Superior temporal gyrus (tissue), 1 donor: ENCODE measurements around the gene CSNK1A1.
A peak's percentile ranks its signal among the peaks of the same experiment; 100 is the strongest.
"Not testable (repeated sequence)": the region's sequence is repeated elsewhere in the genome, so short reads cannot be mapped to it uniquely, and the experiment has no call there.

ENCODE experiments used
- DNase-seq: peaks from one replicate; pipeline ENCODE4 v3.0.0-alpha.2; 2016; ENCODE audit errors: extremely low spot score

CSNK1A1 gene

DNA sequence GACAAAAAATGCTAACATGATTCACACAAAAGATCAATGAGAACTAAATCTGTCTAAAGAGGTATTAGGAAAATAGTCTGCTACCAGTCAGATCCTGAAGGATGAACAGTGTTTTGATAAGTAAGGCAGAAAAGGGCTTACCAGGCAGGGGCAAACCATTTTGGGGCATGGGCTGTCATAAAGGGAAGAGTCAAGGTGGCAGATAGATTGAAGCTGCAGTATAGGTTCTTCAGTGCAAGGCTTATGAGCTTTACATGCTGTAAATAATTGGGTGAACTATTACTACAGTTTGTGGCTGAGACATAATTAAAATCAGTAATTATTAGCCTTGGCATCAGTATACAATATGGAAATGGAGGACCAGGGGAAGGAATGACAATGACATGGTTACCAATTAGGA, 21.8 kb downstream of the CSNK1A1 start:
- no peak for DNase-seq

DNA sequence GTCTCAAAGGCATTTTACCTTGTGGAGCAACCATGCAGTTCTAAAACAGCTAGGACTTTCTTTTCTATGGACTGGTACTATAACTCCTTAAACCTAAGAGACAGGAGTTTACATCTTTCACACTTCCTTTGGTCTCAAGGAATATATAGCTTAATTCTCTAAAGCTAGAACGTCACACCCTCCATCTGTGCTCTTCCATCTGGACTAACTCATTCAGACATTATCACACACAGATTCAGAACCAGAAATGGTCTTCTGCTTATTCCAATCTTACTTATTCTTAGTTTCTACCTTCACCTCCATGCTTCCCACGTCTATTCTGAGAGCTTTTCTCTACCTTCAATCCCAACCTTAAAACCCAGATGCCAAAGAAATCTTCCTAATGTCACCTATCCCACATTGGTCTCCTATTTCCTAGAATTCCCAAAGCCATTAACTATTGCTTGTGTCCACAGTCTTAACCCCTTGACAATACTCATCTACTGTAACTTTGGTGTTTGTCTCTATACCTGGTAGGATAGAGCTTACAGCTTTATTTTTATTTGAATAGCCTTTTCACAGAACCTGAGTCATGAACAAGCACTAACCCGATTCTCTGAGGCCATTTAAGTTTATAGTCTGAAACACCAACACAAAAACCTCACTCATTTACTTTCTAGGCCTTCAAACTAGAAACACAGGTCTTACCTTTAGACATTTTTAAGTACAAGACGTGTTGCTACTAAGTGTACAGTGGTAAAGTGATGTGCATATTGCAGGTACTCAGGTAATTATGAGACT, 22.8 kb downstream of the CSNK1A1 start:
- DNase-seq: no peak

DNA sequence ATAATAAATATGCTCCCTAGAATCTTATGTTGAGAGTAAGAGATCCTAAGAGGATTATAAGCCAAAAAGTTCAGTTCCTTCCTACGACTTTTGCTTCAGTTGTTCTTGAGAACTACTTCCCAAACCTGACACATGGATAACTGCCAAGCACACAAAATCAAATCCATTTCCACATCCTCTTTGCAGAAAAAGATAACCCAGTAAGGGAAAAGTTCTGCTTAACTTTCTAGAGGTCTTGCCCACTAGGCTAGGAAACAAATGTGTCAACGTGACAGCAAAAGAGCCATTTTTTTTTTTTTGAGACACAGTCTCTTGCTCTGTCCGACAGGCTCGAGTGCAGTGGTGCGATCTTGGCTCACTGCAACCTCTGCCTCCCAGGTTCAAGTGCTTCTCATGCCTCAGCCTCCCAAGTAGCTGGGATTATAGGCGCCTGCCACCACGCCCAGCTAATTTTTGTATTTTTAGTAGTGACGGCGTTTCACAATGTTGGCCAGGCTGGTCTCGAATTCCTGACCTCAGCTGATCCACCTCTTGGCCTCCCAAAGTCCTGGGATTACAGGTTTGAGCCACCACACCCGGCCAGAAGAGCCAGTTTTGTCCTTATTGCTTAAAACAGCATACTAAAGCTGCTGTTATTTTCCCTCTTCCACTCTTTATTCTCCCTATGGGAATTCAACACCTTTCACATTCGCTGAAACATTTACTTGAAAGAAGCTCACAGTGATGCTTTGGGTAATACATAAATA, 24.2 kb downstream of the CSNK1A1 start:
- DNase-seq: no peak

DNA sequence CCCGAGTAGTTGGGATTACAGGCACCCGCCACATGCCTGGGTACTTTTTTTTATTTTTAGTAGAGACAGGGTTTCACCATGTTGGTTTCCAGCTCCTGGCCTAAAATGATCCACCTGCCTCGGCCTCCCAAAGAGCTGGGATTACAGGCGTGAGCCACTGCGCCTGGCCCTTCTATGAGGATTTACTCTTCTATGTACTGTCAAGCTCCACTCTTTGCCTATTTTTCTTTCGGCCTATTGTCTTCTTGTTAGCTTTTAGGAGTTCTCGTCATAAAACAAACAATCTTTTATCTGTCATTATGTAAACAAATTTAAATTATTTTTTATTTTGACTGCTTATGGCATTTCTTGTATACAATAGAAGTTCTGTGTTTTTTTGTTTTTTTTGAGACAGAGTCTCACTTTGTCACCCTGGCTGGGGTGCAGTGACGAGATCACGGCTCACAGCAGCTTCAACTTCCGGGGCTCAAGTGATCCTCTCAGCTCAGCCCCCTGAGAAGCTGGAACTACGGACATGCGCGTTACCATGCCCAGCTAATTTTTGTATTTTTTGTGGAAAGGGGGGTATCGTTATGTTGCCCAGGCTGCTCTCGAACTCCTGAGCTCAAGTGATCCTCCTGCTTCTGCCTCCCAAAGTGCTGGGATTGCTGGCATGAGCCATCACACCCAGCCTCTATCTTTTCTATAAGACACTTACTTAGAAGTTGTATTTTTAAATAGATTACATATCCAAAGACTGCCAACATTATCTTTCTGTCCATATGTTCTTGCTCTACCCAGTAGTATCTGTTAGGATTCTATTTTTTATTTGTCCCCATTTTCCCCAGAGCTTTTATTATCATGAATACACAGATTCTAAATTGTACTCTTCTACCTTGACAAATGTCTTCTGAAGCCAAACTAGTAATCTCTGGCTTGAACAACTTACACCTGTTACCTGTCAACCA, 29.2 kb downstream of the CSNK1A1 start:
- no peak for DNase-seq

DNA sequence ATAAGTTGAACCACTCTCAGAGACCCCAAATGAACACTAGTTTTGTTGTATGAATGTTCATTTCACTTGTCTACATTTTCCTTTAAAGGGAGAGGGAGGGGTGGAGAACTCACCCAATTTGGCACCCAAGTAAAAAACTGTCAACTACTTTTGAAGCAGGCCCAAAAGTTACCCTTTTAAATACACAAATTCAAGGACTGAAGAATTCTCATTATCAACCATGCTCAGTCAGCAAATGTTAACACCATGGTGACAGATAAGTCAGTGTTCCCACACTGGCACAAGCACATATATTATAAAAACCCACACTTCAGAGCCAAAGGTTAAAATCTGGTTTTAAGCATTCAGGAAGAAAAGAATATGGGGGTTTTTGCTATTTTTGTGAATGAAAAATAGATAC, 31.6 kb downstream of the CSNK1A1 start:
- no peak for DNase-seq

DNA sequence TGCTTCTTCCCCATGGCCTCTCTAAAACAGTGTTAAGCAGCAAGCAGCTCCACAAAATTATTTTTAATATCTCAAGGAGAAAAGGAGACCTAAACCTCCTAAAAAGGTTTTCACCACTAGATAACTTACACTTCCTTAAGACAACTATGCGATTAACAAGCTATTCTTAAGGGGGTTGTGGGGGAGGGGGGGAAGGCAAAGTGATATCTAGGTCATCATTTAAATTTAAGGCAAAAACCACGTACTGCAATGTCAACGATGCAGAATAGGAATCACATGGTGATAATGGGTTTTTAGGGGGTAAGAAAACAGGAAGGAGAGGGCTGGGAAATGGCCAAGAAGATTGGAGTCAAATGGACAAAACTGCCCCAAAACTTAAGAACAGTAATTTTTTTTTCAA, 32.6 kb downstream of the CSNK1A1 start:
- DNase-seq: no peak

DNA sequence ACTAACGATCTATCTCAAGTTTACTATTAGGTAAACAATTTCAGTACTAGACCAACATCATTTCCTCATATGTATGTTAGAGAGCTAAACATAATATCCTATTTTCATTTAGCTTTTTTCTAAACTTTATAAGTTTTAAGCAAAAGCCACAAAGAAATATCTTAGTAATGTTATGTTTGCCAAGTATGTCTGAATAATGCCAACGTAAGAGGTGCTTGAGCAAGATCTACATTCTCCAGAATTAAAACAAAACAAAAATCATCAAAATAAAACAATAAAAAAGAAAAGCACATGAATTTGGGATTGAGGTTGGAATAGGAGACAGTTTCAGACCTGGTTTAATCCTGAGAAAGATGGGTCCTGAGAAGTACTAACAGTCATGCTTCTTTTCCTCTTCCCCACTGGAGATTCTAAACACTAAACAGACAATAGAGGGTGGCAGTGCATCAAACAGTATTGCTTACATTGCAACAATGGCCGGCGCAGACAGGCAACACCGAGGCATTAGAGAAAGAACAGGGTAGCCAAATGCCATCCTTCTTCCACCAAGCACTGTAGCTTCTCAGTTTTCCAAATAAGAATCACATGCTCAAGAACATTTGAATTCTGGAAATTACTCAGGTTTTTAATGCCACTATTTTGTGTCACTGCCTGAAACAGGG, 33.6 kb downstream of the CSNK1A1 start:
- DNase-seq: peak; percentile 81

DNA sequence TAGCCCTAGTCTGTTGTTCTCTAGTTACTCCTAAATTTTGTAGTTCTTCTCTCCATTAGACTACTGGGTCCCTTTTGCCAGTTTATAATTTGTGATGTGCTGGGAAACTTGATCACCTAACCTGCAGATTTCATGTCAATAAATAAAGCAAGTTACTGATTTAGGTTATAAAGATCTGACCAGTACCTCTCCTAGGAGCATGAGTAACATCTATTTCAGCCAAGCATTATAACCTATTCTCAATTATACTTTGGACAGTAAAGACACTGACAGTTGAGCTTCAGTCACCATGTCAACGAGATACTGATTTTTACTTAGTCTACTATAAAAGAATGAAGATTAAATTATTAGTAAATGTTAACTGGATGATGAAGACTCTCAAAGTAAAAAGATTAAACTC, 36.7 kb downstream of the CSNK1A1 start:
- no peak for DNase-seq

DNA sequence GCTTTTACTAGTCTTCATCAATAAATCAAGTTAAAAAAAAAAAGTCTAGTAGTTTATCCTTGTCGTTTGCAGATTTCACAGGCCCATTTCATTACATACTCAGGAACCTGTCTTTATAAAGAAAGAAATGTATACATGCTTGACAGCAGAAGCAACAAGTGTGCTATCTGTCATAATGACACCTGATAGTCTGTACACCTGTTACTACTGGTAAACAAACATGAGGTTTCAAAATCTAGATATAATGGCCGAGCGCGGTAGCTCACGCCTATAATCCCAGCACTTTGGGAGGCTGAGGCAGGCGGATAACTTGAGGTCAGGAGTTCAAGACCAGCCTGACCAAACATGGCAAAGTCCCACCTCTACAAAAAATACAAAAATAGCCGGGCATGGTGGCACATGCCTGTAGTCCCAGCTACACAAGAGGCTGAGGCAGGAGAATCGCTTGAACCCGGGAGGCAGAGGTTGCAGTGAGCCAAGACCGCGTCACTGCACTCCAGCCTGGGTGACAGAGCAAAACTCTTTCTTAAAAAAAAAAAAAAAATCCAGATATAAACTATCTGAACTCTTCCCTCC, 37.8 kb downstream of the CSNK1A1 start:
- DNase-seq: not testable (repeated sequence)

DNA sequence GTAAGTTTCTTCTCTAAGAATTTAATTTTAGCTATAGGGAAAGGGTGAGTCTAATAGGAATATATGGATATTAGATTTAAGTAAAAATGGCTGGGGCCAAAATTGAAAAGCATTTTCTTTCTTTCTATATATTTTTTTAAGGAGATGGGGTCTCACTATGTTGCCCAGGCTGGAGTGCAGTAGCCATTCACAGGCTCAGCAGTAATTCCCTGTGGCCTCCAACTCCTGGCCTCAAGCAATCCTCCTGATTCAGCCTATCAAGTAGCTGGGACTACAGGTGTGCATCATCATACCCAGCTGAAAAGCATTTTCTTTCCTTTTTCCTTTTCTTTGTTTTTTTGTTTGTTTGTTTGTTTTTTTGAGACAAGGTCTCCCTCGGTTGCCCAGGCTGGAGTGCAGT, 41.1 kb downstream of the CSNK1A1 start:
- no peak for DNase-seq

DNA sequence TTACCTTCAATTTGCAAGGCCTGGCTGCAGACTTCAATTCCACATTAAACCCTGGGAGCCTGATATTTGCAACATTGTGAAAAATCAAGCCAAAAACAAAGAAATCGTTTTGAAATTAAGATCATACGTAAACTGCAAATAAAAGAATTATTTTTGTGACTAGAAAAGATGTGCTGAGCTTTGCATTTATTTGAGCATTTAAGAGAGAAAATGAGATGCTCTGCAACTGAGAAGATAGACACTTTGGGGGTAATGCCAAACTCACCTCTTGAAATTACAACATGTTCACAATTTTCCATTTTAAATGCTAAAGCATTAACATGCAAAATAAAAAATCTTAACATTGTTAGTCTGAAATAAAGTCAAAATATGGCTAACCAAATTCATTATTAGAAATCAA, 46.6 kb downstream of the CSNK1A1 start:
- no peak for DNase-seq

DNA sequence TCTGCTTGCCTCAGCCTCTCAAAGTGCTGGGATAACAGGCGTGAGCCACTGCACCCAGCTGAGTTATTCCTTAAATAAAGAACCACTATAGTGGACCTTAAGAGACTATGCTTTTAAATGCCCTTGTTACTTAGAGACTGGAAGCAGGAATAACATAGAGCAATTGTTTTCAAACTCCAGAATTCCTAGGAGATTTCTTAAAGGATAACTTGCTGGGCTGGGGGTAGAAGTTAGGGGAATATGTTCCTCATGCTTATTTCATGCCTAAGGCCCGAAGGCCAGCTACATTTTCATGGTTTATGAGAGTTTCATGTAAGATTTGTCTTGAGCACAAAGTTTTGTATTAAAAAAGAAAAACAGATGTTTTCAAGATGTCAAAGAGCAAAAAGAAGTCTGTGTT, 48.2 kb downstream of the CSNK1A1 start:
- no peak for DNase-seq

DNA sequence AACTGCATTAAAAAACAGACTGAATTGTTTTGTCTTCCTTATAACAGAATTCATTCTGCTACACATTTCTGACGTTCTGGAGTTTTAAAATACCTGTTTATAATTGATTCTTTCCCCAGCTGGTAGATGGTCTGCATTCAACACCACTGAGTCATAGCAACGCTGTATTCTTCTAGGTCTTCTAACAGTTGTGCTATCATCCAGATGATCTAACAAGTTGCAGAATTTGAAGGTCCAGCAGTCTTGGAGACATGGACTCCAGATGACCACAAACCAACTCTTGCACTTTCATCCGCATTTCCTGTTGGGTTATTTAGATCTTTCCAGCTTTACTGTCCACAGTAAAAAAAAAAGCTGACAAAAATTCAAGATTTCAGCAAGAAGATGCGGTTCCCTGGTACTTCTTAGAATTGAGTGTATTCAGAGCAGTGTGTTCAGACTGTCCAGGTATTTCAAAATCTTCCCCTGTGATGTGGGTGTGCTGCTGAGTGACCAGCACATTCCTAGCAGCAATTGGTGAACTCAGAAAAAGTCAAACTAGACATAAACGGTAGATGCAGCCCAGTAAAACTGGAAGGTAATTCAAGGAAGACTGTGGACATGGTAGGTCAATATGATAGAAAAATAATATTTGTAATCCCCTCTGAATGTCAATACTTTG, 50.2 kb downstream of the CSNK1A1 start:
- no peak for DNase-seq

DNA sequence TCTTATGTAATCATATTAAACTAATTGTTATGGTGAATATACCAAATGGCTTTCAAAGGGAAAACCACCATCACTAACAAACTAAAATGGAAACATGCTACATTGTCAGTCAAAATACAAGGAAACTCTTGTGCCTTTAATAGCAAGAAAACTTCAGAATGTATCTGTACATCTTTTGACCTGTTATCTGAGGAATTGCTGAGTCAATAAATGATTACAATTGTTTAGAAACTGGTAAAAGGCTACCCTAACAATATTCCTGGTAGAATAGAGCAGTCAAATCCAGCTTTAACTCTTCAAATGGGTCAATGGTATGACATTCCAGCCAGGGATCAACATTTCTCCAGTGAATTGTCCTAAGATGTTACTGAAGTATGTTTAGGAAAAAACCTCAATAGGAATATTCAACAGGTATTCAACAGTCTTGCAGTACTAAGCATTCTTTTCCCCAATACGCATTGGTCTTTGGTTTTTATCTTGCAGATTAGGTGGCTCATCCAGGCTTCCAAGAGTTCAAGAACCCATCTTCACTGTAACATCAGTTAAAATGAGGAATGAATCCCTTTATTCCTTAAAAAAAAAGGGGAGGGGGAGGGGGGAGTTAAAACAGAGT, 52.4 kb downstream of the CSNK1A1 start:
- no peak for DNase-seq

DNA sequence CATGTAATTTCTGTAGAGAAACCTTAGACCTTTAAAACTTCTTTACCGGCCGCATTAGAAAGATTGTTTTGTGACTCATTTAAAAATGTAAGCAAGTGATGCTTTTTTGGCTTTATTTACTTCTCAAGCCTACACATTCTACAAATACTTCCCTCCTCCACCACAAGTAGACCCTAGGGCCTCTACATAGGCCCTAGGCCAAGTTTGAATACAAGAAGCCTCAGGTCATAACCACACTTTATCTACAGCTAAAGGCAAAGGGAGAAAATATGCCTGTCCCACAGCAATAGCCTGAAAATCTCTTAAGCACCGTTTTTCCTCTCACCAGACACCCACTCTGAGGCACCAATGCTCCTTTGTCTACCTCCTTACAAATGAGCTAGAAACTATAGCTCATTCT, 53.9 kb downstream of the CSNK1A1 start:
- DNase-seq: no peak

DNA sequence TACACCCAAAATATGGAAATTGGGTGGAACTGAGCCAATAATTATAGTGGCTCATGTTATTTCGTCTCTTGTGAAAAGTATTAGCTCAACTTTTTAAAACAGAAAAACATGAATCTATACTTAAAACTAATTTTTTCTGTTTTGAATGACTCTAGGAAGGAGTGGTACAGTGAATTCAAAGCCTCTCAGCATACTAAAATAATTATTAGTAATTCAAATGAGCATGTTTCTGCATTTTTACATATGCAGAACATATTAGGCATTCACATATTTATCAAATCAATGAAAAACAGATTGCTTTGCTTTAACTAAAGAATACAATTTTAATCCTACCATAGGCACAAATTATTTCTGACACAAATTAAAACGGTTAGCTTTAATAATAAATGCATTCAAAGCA, 54.3 kb downstream of the CSNK1A1 start:
- no peak for DNase-seq

DNA sequence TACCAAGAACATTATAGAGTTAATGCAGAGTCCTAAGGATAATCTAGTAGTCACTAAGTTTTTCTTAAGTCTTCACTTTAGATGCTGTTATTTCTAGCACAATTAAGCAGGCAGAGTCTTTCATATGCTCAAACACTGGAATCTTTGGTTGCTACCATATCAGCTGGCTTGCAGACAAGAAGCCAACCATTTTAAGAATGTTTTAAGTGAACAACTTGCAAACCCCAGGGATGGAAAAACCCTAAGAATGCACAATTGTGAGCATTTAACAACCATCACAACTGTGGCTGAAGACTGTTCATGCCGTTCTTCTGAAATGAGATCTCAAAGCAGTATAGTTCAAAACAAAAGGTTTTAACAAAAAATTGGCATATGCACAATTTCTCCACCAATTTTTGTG, 55.1 kb downstream of the CSNK1A1 start:
- DNase-seq: no peak

DNA sequence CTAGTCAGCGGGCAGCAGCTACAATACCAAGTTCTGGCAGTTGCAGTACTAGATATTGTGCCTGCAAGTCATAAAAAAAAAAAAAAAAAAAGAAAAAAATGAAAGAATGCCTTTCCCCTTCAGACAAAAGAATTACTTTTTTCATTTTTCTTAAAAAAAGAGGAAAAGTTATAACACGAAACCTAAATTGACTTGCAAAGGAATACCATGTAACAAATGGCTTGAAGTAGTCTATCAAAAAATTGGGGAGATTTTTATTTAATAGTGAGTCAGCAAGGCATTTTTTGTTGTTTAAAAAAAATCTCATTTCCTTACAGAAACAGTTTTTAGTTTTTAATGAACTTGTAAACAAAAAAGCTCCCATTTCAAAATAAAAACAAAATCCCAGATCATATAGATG, 55.6 kb downstream of the CSNK1A1 start:
- no peak for DNase-seq

DNA sequence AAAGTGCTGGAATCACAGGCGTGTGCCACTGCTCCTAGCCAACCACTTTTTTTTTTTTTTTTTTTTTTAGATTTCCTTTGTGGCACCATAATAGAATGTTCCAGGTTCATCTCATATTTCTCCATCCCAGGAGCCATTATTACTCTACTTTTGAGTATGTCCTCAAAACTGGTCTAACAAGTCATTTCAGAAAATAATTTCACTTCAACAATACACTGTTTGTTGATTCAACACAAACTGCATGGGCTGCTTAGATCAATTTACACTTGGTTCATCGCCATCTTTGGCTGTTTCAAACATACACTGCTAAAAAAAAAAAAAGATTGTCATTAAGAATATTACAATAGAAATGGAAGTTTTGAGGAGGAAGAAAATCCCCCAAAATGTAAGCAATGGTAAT, 57.9 kb downstream of the CSNK1A1 start:
- no peak for DNase-seq

DNA sequence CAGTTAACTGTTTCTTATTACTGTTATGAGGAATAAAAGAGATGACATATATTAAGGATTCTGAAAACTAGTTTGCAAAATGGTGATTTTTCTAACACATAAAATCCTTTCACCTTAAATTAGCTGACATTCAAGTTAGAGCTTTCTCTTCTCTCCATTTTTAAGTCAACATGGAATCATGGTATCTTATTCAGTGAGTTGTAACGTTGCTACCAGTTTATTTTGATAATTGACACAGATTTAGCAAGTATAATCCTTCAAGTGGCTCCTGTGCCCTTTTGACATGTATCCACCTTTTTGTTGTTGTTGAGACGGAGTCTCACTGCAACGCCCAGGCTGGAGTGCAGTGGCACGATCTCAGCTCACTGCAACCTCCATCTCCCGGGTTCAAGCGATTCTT, 58.5 kb downstream of the CSNK1A1 start:
- DNase-seq: no peak
